Measurements from ENCODE around the gene SDK1. TPM values are rescaled to one million over a fixed set of nuclear protein-coding genes. Genes with fewer than 3 reads are reported as not detected.

The SDK1 gene
- total RNA-seq, 2 experiments from 2014 or later, result 0.03 to 0.05 TPM

DNA sequence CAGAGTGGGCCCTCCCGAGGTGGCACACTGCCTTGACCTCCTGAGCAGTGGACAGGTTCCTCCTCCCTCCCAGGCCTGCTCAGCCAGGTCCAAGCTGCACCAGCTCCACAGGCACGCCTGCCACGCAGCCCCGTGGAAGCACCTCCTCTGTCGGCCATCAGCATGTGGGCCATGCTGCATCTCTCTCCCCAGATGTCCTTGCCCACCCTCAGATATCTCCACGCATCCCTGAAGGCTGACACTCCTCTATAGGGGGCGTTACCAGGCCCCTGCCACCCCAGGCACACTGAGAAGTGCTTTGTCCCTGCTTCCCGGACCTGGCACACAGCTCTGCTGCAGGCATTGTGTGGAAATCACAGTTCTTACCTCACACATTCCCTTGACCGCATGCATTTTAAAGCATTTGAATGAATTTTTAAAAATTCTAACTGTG is 598.5 kb downstream of the SDK1 start:
- H3K9me3 Mint-ChIP-seq (ENCODE audit: insufficient read depth), result no peaks in the 10 kb centered on the region

DNA sequence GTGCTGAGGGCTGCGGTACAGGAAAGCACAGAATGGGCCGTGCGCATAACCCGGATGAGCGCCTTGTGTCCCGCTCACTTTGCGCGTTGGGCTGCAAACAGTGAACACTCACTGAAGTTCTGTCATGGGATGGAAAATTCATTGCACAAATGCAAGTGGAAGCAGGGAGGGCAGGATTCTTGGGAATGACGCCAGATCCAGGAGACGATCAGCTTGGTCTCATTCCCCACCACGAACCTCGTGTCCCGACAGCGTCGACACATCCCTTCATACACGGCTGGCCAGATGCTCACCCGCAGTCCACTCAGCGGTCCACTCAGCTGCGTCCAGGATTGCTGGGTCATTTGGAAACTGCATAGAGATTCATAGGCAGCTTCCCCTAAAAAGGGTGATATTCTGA is 607.1 kb downstream of the SDK1 start:
- Mint-ChIP-seq H3K27ac (no peak overlapping the region), H3K9me3 (ENCODE audit: insufficient read depth) (no peaks in the 10 kb centered on the region), H3K4me3 (no peak overlapping the region), H3K36me3 (ENCODE audit: low read depth) (no peaks in the 10 kb centered on the region), H3K27me3 (ENCODE audit: low read depth) (no peaks in the 10 kb centered on the region), H3K4me1 (ENCODE audit: low read depth) (no peaks in the 10 kb centered on the region)
- ChIA-PET POLR2A (no interaction called here), CTCF (no interaction called here)
- ATAC-seq, result no peak
- no peak for DNase-seq

More for the DNA sequence above, 598.5 kb downstream of the SDK1 start:
- no peak for ATAC-seq
- H3K4me3 Mint-ChIP-seq, result no peak overlapping the region
- ChIA-PET POLR2A (no interaction called here), CTCF (interaction anchor here (1.4 kb wide), 1 partner anchor 19 kb away, joined by 3 read pairs; no protein-coding TSS in a partner anchor)
- peaks cover 4% of the 10 kb centered on the region for H3K27me3 Mint-ChIP-seq (ENCODE audit: low read depth)
- H3K27ac Mint-ChIP-seq, result no peak overlapping the region
- no peaks in the 10 kb centered on the region for H3K36me3 Mint-ChIP-seq (ENCODE audit: low read depth)
- H3K4me1 Mint-ChIP-seq (ENCODE audit: low read depth), result no peaks in the 10 kb centered on the region
- DNase-seq, result no peak

DNA sequence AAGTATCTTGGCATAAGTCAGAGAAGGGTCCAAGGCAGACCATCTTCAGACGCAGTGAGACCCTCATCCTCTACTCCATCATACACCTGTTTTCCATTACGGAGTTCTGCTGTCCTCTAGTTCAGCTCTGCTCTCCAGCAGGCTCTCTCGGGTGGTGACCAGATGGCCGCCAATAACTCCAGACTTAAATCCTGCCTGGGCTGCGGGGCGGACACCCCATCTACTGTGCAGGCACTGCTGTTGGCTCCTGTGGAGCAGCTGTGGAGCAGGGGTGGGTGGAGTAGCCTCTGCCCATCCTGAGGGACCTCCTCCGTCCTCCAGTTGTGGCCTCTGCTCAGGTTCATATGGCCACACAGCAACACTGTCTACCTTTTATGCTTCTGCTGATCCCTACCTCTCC is 608.1 kb downstream of the SDK1 start:
- Mint-ChIP-seq H3K4me3 (no peak overlapping the region), H3K27ac (no peak overlapping the region), H3K4me1 (ENCODE audit: low read depth) (no peaks in the 10 kb centered on the region), H3K27me3 (ENCODE audit: low read depth) (no peaks in the 10 kb centered on the region), H3K36me3 (ENCODE audit: low read depth) (no peaks in the 10 kb centered on the region), H3K9me3 (ENCODE audit: insufficient read depth) (no peaks in the 10 kb centered on the region)
- POLR2A ChIA-PET, result no interaction called here
- CTCF ChIA-PET, result no interaction called here
- DNase-seq (no peak), ATAC-seq (no peak)

DNA sequence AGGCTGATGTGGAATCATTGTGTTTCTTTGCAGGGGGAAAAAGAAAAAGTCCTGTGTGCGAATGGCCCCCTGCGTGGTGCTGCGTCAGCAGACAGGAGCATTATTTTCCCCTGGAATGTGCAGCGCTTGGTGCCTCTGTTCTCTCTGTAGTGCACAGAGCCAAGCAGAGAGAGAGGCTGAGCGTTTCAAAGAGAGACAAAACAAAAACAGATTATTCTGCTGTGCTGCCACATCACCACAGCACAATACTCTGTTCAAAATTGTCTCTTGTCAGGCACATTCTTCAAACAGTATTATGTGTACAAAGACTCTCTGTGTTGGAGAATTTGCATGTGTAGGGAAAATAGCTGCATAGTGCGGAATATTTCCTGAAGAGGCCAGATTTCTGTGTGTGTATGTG is 609.0 kb downstream of the SDK1 start:
- no peaks in the 10 kb centered on the region for H3K36me3 Mint-ChIP-seq (ENCODE audit: low read depth)
- no peaks in the 10 kb centered on the region for H3K4me1 Mint-ChIP-seq (ENCODE audit: low read depth)
- no peak overlapping the region for H3K4me3 Mint-ChIP-seq

DNA sequence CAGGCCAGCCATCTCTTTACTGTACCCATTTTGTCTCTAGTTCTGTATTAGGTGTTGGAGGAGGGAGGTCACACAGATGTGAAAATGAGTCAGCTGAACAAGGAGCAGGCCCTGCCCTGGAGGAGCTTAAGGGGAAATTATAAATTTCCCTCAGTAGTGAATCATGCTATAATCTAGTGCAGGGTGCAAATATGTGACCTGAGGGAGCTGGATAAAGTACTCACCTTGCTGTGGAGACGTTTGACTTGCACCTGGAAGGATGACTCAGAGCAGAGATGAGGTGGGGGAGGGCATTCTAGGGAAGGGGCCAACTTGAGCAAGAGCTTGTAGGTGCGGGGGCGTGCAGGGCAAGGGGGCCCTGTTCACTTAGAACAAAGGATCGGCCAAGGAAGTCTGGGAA is 610.6 kb downstream of the SDK1 start:
- Mint-ChIP-seq H3K27me3 (ENCODE audit: low read depth) (no peaks in the 10 kb centered on the region), H3K4me3 (no peak overlapping the region), H3K9me3 (ENCODE audit: insufficient read depth) (no peaks in the 10 kb centered on the region), H3K4me1 (ENCODE audit: low read depth) (no peaks in the 10 kb centered on the region), H3K36me3 (ENCODE audit: low read depth) (no peaks in the 10 kb centered on the region), H3K27ac (no peak overlapping the region)
- DNase-seq (no peak), ATAC-seq (no peak)
- CTCF ChIA-PET, result no interaction called here
- POLR2A ChIA-PET, result interaction anchor here (0.7 kb wide), 1 partner anchor 10 kb away, joined by 4 read pairs; no protein-coding TSS in a partner anchor

More for the DNA sequence above, 609.0 kb downstream of the SDK1 start:
- Mint-ChIP-seq H3K27ac (no peak overlapping the region), H3K27me3 (ENCODE audit: low read depth) (no peaks in the 10 kb centered on the region), H3K9me3 (ENCODE audit: insufficient read depth) (no peaks in the 10 kb centered on the region)
- no peak for ATAC-seq
- ChIA-PET CTCF (no interaction called here), POLR2A (no interaction called here)
- DNase-seq, result no peak

DNA sequence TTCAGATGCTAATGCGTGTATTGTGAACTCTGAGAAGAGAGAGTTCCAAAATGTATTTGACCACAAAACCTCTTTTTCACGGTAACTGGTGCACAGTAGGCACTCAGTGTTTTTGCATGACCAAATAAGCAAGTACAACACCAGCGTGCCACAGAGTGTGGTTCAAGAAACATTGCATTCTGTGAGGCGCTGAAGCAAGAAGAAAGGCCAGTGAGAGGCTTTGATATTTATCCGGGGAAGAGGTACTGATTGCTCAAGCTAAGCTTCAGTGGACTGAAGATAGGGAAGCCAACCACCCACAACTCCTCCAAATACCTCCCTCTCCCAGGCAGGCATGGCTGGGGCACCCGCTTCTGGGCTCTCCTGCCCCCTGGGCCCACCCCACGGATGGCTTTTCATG is 611.2 kb downstream of the SDK1 start:
- CTCF ChIA-PET, result no interaction called here

DNA sequence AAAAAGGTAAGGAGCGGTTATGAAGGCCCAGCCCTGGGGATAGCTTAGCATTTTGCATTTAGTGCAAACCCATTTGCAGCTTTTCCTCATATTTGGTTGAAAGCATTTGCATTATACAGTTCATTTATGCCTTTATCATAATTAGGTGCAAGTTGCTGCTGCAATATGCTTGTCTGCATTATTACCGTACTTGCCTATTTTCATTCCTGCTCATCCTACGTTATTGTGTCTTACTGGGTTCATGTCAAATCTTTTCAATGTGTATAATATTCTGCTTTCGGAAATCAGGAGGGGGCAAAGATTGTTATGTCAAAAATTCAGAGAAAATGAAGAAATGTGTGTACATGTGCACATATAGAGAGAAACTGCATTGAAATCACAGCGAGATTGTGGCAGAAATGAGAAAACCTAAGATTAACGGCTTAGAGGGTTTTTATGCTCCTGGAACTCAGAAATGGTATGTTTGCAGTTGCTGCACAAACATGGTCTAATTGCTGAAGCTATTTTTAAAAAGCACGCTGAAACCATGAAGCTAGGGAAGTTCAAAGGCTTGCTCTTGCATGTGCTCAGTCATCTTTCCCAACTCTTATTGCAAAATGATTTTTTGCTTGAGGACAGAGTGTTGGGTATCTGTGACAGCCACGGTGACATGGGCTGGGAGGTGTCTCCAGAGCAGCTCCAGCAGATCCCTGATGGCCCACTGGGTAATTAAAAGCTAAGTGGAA is 613.2 kb downstream of the SDK1 start:
- CTCF ChIA-PET, result no interaction called here
- ATAC-seq, result no peak

More for the DNA sequence above, 611.2 kb downstream of the SDK1 start:
- ATAC-seq (no peak), DNase-seq (no peak)
- H3K4me3 Mint-ChIP-seq, result no peak overlapping the region
- no peak overlapping the region for H3K27ac Mint-ChIP-seq
- H3K4me1 Mint-ChIP-seq (ENCODE audit: low read depth), result peaks cover under 1% of the 10 kb centered on the region
- no peaks in the 10 kb centered on the region for H3K27me3 Mint-ChIP-seq (ENCODE audit: low read depth)
- POLR2A ChIA-PET, result no interaction called here
- H3K36me3 Mint-ChIP-seq (ENCODE audit: low read depth), result no peaks in the 10 kb centered on the region
- H3K9me3 Mint-ChIP-seq (ENCODE audit: insufficient read depth), result no peaks in the 10 kb centered on the region

DNA sequence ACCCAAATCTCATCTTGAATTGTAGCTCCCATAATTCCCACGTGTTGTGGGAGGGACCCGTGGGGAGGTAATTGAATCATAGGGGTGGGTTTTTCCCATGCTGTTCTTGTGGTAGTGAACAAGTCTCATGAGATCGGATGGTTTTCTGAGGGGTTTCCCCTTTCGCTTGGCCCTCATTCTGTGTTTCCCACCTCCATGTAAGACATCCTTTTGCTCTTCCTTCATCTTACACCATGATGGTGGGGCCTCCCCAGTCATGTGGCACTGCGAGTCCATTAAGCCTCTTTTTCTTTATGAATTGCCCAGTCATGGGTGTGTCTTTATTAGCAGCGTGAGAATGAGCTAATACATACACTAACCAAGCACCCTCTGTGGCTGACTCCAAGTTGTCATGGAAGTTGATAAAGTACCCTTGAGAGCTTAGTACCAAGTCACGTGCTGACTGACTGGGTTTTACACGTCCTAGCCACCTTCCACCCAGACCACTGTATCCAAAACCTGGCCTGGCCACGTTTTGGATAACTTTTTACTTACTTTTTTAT is 614.4 kb downstream of the SDK1 start:
- ChIA-PET CTCF (no interaction called here), POLR2A (no interaction called here)
- Mint-ChIP-seq H3K36me3 (ENCODE audit: low read depth) (no peaks in the 10 kb centered on the region), H3K9me3 (ENCODE audit: insufficient read depth) (no peaks in the 10 kb centered on the region), H3K4me1 (ENCODE audit: low read depth) (peaks cover 13% of the 10 kb centered on the region), H3K4me3 (no peak overlapping the region), H3K27ac (no peak overlapping the region), H3K27me3 (ENCODE audit: low read depth) (no peaks in the 10 kb centered on the region)
- ATAC-seq, result no peak
- DNase-seq, result no peak

More for the DNA sequence above, 613.2 kb downstream of the SDK1 start:
- POLR2A ChIA-PET, result no interaction called here
- DNase-seq, result no peak
- Mint-ChIP-seq H3K4me1 (ENCODE audit: low read depth) (peaks cover 12% of the 10 kb centered on the region), H3K9me3 (ENCODE audit: insufficient read depth) (no peaks in the 10 kb centered on the region), H3K4me3 (no peak overlapping the region), H3K27me3 (ENCODE audit: low read depth) (no peaks in the 10 kb centered on the region), H3K27ac (no peak overlapping the region), H3K36me3 (ENCODE audit: low read depth) (no peaks in the 10 kb centered on the region)

DNA sequence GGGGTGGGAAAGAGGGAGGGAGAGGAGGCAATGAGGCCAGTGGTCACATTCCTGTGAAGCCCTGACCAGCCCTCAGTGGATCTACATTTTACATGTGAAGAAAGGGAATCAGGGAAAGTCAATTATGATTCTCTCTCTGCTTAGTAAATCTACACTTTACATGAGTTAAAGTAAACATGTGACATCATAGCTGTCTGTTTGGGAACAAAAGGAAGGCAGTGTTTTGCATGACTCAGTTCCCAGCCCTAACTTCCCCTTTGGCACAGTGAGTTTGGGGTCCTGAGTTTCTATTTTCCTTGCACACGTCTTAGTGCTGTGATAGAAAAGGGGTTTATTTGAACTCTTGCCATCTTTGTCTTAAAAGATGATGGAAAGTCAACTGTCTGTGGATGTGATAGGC is 615.1 kb downstream of the SDK1 start:
- H3K27me3 Mint-ChIP-seq (ENCODE audit: low read depth), result no peaks in the 10 kb centered on the region
- DNase-seq (no peak), ATAC-seq (no peak)
- no peaks in the 10 kb centered on the region for H3K9me3 Mint-ChIP-seq (ENCODE audit: insufficient read depth)
- H3K4me1 Mint-ChIP-seq (ENCODE audit: low read depth), result peaks cover 13% of the 10 kb centered on the region
- no peak overlapping the region for H3K27ac Mint-ChIP-seq
- ChIA-PET POLR2A (no interaction called here), CTCF (no interaction called here)
- no peaks in the 10 kb centered on the region for H3K36me3 Mint-ChIP-seq (ENCODE audit: low read depth)
- no peak overlapping the region for H3K4me3 Mint-ChIP-seq

DNA sequence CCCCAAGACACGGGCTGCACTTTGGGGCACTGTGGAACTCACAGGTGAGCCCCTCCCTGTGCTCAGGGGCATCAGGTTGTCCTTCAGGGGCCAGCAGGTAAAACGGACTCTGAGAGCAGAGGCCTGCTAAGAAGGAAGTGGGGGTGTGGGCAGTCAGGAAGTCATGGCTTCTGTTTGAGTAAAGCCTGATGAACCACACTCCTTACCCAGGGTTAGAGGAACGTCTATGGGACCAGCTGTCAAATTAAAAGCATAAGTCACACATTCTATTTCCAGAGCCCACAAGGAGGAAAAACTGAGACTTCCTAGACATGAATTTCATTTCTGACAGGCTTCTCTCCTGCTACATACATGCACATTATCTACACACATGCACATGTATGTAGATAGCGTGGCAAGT is 616.4 kb downstream of the SDK1 start:
- Mint-ChIP-seq H3K9me3 (ENCODE audit: insufficient read depth) (no peaks in the 10 kb centered on the region), H3K4me3 (no peak overlapping the region), H3K4me1 (ENCODE audit: low read depth) (peaks cover 13% of the 10 kb centered on the region), H3K27ac (no peak overlapping the region), H3K36me3 (ENCODE audit: low read depth) (no peaks in the 10 kb centered on the region), H3K27me3 (ENCODE audit: low read depth) (no peaks in the 10 kb centered on the region)
- DNase-seq (no peak), ATAC-seq (no peak)
- ChIA-PET POLR2A (no interaction called here), CTCF (no interaction called here)

DNA sequence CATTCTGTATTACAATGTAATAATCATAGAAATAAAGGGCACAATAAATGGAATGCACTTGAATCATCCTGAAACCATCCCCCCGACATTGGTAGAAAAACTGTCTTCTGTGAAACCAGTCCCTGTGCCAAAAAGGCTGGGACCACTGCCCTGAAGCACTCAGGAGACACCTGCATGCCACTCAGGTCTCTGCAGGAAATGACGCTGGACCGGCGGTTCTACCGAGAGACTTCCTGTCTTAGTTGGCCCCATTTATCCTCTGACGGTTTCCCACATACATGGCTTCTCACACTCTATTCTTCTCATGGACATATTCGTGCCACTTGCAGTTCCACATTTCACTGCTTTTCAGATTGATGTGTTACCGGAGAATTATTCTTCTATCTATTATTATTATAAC is 617.5 kb downstream of the SDK1 start:
- no peaks in the 10 kb centered on the region for H3K36me3 Mint-ChIP-seq (ENCODE audit: low read depth)
- no peaks in the 10 kb centered on the region for H3K9me3 Mint-ChIP-seq (ENCODE audit: insufficient read depth)
- peaks cover 13% of the 10 kb centered on the region for H3K4me1 Mint-ChIP-seq (ENCODE audit: low read depth)
- H3K27ac Mint-ChIP-seq, result no peak overlapping the region
- ChIA-PET CTCF (no interaction called here), POLR2A (no interaction called here)
- ATAC-seq (no peak), DNase-seq (peak; percentile 46)
- H3K4me3 Mint-ChIP-seq, result no peak overlapping the region
- no peaks in the 10 kb centered on the region for H3K27me3 Mint-ChIP-seq (ENCODE audit: low read depth)

DNA sequence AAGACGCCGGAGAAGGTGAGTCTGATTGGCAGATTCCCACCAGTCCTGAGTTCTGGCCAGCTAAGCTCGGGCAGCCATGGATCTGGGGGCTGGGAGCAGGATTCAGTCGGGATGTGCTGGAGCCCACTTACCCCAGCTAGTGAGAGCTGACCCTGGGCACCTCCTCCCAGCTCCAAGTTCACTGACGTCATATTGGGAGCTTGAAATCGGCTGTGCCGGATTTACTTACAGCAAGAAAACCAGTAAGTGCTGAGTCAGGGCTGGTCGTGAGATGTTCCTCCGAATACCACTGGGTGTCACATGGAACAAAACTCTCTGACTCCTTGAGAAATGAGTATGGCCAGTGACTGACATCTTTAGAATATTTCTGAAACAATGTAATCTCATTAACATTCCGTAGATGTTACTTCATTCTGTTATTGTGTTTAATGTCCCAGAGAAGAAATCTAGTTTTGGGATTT is 621.2 kb downstream of the SDK1 start:
- Mint-ChIP-seq H3K9me3 (ENCODE audit: insufficient read depth) (no peaks in the 10 kb centered on the region), H3K36me3 (ENCODE audit: low read depth) (no peaks in the 10 kb centered on the region), H3K27me3 (ENCODE audit: low read depth) (no peaks in the 10 kb centered on the region), H3K27ac (no peak overlapping the region), H3K4me3 (no peak overlapping the region), H3K4me1 (ENCODE audit: low read depth) (peaks cover 13% of the 10 kb centered on the region)
- CTCF ChIA-PET, result no interaction called here
- POLR2A ChIA-PET, result interaction anchor here (0.6 kb wide), 1 partner anchor 11 kb away, joined by 4 read pairs; no protein-coding TSS in a partner anchor
- no peak for DNase-seq
- no peak for ATAC-seq

Measured in activated CD8-positive, alpha-beta T cell treated with anti-CD3 and anti-CD28 coated beads, Interleukin-2, amount 10 ng/mL, durations not matched to agents 7 days and 5 days (primary cell).